Measurements from ENCODE around the gene HIGD2A. TPM values are rescaled to one million over a fixed set of nuclear protein-coding genes. Genes with fewer than 3 reads are reported as not detected.

Gene HIGD2A
- total and polyA plus RNA-seq, 2 of the 13 experiments (the other 11 are each of a cell fraction or from before 2014, with no cell fraction given): 89.2 to 146 TPM

DNA sequence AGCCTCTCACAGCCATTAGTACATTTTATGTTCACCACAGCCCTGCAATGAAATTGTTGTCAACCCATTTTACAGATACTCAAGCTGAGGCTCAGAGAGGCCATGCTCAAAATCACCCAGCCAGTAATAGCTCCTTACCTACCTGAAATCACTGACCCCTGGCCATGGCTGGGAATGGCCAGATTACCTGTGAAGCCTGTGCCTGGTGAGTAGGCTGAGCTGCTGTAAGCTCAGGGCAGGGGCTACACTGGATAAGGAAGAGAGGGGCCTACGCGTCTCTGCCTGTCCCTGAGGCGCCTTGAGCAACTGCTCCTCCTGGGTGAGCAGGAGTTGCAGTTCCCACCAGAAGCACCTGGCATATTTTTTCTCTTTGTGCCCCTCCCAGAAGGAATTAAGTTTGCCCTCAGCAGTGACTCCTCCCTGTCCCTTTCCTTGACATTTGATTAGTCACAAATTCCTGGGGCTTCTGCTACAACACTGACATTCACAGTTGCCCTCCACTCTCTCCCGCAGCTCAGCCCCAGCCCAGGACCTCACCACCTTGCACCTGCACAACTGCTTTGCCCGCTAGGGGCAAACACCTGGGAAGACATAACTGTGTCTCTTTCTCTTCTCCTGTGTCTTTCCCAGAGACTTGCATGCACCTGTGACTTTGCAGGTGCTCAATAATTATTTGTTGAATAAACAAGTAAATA lies 22.1 kb downstream of the HIGD2A start:
- FAIRE-seq (no peak), DNase-seq (ENCODE audit: low spot score) (no peak), ATAC-seq (no peak)
- 93% methylated on average over 5 of the region's 5 CpGs for WGBS (ENCODE audit: low lambda C conversion rate)
- Histone ChIP-seq H3K4me1 (ENCODE audit: insufficient read depth, low read length) (peaks cover 7% of the 10 kb centered on the region), H3K9ac (ENCODE audit: insufficient read depth, low read depth, low read length) (no peak overlapping the region), H2AFZ (ENCODE audit: low read length) (no peak overlapping the region), H3K4me3 (replicated peaks in 1 of 3; ENCODE audit: insufficient read depth in 1 of 3, low read depth in 2 of 3, low read length in 3 of 3) (no peak overlapping the region), H3K9me3 (ENCODE audit: low read length) (no peaks in the 10 kb centered on the region), H3K79me2 (ENCODE audit: insufficient read depth, low read length) (no peaks in the 10 kb centered on the region), H3K27me3 (ENCODE audit: control insufficient read depth in 1 of 2, insufficient read depth in 2 of 2, low read length in 2 of 2) (no peaks in the 10 kb centered on the region), H3K4me2 (ENCODE audit: low read depth, low read length) (no peak overlapping the region), H3K27ac (ENCODE audit: extremely low read length, insufficient read depth, low read length) (no peak overlapping the region), H4K20me1 (ENCODE audit: insufficient read depth, low read length) (no peaks in the 10 kb centered on the region), H3K36me3 (replicated peaks in 1 of 2; ENCODE audit: control insufficient read depth in 1 of 2, insufficient read depth in 2 of 2, low read length in 2 of 2) (peaks cover 2 to 6% of the 10 kb centered on the region in 2 experiments; a peak in 4 of 5 replicates)
- ChIA-PET POLR2A (no interaction called here), CTCF (ENCODE audit: low intra/inter-chr PET ratio, low total read pairs) (no interaction called here)
- in situ Hi-C loops (cut with HindIII; ENCODE audit: extremely low pct_ligation_motif_present, low pct_unique_long_range_greater_than_20kb): loop anchor here (10.0 kb wide), 1 partner anchor 74 kb away; no protein-coding TSS in a partner anchor
- intact Hi-C loops (cut with micrococcal nuclease; ENCODE audit: unreplicated experiment): loop anchor here (10.0 kb wide), 1 partner anchor 74 kb away; no protein-coding TSS in a partner anchor
- TF ChIP-seq, protein P1, sequence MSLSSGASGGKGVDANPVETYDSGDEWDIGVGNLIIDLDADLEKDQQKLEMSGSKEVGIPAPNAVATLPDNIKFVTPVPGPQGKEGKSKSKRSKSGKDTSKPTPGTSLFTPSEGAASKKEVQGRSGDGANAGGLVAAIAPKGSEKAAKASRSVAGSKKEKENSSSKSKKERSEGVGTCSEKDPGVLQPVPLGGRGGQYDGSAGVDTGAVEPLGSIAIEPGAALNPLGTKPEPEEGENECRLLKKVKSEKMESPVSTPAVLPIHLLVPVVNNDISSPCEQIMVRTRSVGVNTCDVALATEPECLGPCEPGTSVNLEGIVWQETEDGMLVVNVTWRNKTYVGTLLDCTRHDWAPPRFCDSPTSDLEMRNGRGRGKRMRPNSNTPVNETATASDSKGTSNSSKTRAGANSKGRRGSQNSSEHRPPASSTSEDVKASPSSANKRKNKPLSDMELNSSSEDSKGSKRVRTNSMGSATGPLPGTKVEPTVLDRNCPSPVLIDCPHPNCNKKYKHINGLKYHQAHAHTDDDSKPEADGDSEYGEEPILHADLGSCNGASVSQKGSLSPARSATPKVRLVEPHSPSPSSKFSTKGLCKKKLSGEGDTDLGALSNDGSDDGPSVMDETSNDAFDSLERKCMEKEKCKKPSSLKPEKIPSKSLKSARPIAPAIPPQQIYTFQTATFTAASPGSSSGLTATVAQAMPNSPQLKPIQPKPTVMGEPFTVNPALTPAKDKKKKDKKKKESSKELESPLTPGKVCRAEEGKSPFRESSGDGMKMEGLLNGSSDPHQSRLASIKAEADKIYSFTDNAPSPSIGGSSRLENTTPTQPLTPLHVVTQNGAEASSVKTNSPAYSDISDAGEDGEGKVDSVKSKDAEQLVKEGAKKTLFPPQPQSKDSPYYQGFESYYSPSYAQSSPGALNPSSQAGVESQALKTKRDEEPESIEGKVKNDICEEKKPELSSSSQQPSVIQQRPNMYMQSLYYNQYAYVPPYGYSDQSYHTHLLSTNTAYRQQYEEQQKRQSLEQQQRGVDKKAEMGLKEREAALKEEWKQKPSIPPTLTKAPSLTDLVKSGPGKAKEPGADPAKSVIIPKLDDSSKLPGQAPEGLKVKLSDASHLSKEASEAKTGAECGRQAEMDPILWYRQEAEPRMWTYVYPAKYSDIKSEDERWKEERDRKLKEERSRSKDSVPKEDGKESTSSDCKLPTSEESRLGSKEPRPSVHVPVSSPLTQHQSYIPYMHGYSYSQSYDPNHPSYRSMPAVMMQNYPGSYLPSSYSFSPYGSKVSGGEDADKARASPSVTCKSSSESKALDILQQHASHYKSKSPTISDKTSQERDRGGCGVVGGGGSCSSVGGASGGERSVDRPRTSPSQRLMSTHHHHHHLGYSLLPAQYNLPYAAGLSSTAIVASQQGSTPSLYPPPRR (CRISPR knock-in tag; IDR thresholded peaks at IDR 0.05; ENCODE audit: borderline replicate concordance): no peak
- peak; percentile 65; the same call in 1 of the 2 replicates for TF ChIP-seq ZNF629 (CRISPR knock-in tag; conservative IDR thresholded peaks at IDR 0.05)
- no TSS peak for BruUV-seq (replicated peaks)

Measured in HepG2 (cell line).